Mesendoderm (in vitro differentiated cells): ENCODE results near the gene TPBGL.

Source experiments
- DNase-seq: peaks from one replicate; pipeline ENCODE4 v3.0.0; 2013
- H2AK5ac ChIP-seq: 2 replicates; pipeline ENCODE4 v1.6.1; 2013; ENCODE audit warnings: low read length, inconsistent platforms
- H2BK120ac ChIP-seq: 2 replicates; pipeline ENCODE4 v1.6.1; 2013; ENCODE audit warnings: low read depth, mild to moderate bottlenecking, low read length, moderate library complexity, mixed read lengths
- H2BK15ac ChIP-seq: replicated peaks from 2 replicates; pipeline ENCODE4 v1.6.1; 2013; ENCODE audit warnings: low read depth, mild to moderate bottlenecking, moderate library complexity
- H2BK5ac ChIP-seq: 2 replicates; pipeline ENCODE4 v1.6.1; 2013; ENCODE audit warnings: low read length, inconsistent platforms
- H3K18ac ChIP-seq: 2 replicates; pipeline ENCODE4 v1.6.1; 2013; ENCODE audit warnings: mild to moderate bottlenecking, low read length, mixed read lengths
- H3K23ac ChIP-seq: one replicate; pipeline ENCODE4 v1.6.1; 2013; ENCODE audit warnings: low read length
- H3K27ac ChIP-seq: 2 replicates; pipeline ENCODE4 v1.5.1; 2013; ENCODE audit warnings: low read depth, mild to moderate bottlenecking, inconsistent platforms, low read length, moderate library complexity
- H3K27me3 ChIP-seq: 2 replicates; pipeline ENCODE4 v1.6.1; 2013; ENCODE audit warnings: low read length, control low read depth, mild to moderate bottlenecking, inconsistent platforms; ENCODE audit not compliant: insufficient read depth, poor library complexity
- H3K36me3 ChIP-seq: 2 replicates; pipeline ENCODE4 v1.6.1; 2013; ENCODE audit warnings: low read length, inconsistent platforms; ENCODE audit not compliant: control insufficient read depth, insufficient read depth
- H3K4ac ChIP-seq: one replicate; pipeline ENCODE4 v1.6.1; 2013; ENCODE audit warnings: low read depth, mild to moderate bottlenecking, low read length, moderate library complexity
- H3K4me1 ChIP-seq: 2 replicates; pipeline ENCODE4 v1.6.1; 2013; ENCODE audit warnings: low read depth, low read length, inconsistent platforms; ENCODE audit not compliant: control insufficient read depth
- H3K4me2 ChIP-seq: 2 replicates; pipeline ENCODE4 v1.6.1; 2013; ENCODE audit warnings: low read length
- H3K4me3 ChIP-seq: 2 replicates; pipeline ENCODE4 v1.5.1; 2013; ENCODE audit warnings: mild to moderate bottlenecking, low read length
- H3K56ac ChIP-seq: one replicate; pipeline ENCODE4 v1.6.1; 2013; ENCODE audit warnings: low read length
- H3K79me1 ChIP-seq: 2 replicates; pipeline ENCODE4 v1.6.1; 2013; ENCODE audit warnings: low read length, inconsistent platforms
- H3K79me2 ChIP-seq: 2 replicates; pipeline ENCODE4 v1.6.1; 2013; ENCODE audit warnings: mild to moderate bottlenecking, low read length; ENCODE audit not compliant: control insufficient read depth, insufficient read depth
- H3K9ac ChIP-seq: 2 replicates; pipeline ENCODE4 v1.6.1; 2013; ENCODE audit warnings: low read length, inconsistent platforms
- H4K5ac ChIP-seq: one replicate; pipeline ENCODE4 v1.6.1; 2013; ENCODE audit warnings: low read length
- H4K8ac ChIP-seq: one replicate; pipeline ENCODE4 v1.6.1; 2013; ENCODE audit warnings: low read depth, mild to moderate bottlenecking, control low read depth, low read length, moderate library complexity
- WGBS: extraction: QIAGEN DNeasy Blood & Tissue Kit; methylation state at CpG from one replicate; pipeline ENCODE4 v1.1.7; 2013; ENCODE audit warnings: low lambda C conversion rate, missing lambda C conversion rate; ENCODE audit not compliant: insufficient coverage; ENCODE audit errors: extremely low coverage; 5-methylcytosine and 5-hydroxymethylcytosine counted together

The TPBGL gene

DNA sequence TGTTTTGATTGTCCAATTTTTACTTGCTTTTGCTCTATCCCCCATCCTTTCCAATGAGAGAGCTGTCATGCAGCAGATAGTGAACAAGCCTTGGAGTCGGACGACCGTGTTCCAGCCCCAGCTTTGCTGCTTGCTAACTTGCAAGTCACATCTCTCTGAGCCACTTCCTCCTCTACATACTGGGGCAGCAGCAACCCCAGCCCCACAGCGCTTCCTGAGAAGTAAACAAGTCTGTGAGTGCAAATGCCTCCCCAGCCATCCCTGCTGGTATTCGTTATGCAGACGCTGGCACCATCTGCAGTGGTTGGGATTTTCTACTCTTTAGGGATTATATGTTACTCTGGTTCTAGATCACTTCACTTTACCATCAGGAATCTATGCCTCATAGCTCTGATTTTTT is 35.0 kb downstream of the TPBGL start:
- Histone ChIP-seq H3K4ac (no peak overlapping the region), H4K8ac (no peak overlapping the region), H3K27me3 (no peaks in the 10 kb centered on the region), H3K36me3 (peaks cover 9% of the 10 kb centered on the region), H3K4me2 (no peak overlapping the region), H3K18ac (no peak overlapping the region), H2BK15ac (no peak overlapping the region), H3K27ac (no peak overlapping the region), H3K79me1 (no peaks in the 10 kb centered on the region), H3K9ac (no peak overlapping the region), H3K4me1 (no peaks in the 10 kb centered on the region), H3K79me2 (no peaks in the 10 kb centered on the region), H3K4me3 (no peak overlapping the region), H2BK120ac (no peak overlapping the region), H3K23ac (no peak overlapping the region), H4K5ac (no peak overlapping the region), H2BK5ac (no peak overlapping the region), H2AK5ac (no peak overlapping the region), H3K56ac (no peak overlapping the region)
- WGBS: no CpG with 5 or more reads among the region's 6 CpGs
- peak; percentile 48 for DNase-seq

DNA sequence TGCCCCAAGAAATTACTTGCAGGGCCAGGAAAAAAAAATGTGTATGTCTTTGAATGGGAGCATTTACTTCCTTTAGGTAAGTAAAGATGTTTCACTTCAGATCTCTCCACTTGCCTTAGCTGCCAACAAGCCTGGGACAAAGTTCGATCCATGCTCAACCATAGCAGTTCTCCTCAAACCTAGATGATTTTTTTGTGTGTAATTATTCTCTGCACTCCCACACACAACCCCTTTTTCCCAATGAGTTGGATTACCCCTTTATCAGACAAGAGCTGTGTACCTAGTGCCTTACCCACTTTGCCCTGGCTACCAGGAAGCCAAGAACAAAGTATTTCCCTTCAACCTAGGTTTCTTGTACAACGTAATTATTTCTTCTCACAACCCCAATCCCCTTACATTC is 35.6 kb downstream of the TPBGL start:
- H3K27me3 ChIP-seq: no peaks in the 10 kb centered on the region
- H3K4ac ChIP-seq: no peak overlapping the region
- H3K36me3 ChIP-seq: peaks cover 9% of the 10 kb centered on the region
- WGBS: no CpG with 5 or more reads among the region's 2 CpGs
- H3K23ac ChIP-seq: no peak overlapping the region
- H4K5ac ChIP-seq: no peak overlapping the region
- H3K4me1 ChIP-seq: no peaks in the 10 kb centered on the region
- no peak for DNase-seq
- no peak overlapping the region for H2BK5ac ChIP-seq
- H2BK120ac ChIP-seq: no peak overlapping the region
- H3K79me2 ChIP-seq: no peaks in the 10 kb centered on the region
- no peak overlapping the region for H3K9ac ChIP-seq
- no peak overlapping the region for H3K18ac ChIP-seq
- no peak overlapping the region for H3K27ac ChIP-seq
- H3K79me1 ChIP-seq: no peaks in the 10 kb centered on the region
- H3K56ac ChIP-seq: no peak overlapping the region
- no peak overlapping the region for H3K4me2 ChIP-seq
- no peak overlapping the region for H2BK15ac ChIP-seq
- H2AK5ac ChIP-seq: no peak overlapping the region
- H3K4me3 ChIP-seq: no peak overlapping the region
- H4K8ac ChIP-seq: no peak overlapping the region

DNA sequence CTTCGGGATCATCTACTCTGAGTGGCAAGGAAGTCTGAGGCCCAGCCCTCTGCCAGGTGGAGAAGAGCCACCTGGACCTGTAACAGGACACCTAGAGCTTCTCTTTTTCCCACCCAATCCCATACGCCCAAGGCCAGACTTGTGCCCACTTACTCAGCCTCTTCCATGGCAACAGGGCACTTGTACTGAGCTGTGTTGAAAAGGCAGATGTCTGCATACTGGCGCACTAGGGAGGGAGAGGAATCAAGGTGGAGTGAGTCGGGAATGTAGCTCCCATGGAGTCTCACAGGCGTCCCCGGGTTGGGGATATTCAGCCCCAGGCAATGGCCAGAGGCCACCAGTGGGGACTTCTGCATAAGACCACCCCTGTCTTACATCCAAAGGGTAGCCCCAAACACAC is 36.1 kb downstream of the TPBGL start:
- Histone ChIP-seq H3K23ac (no peak overlapping the region), H3K4me3 (no peak overlapping the region), H3K36me3 (peaks cover 9% of the 10 kb centered on the region), H3K79me2 (no peaks in the 10 kb centered on the region), H3K79me1 (no peaks in the 10 kb centered on the region), H4K8ac (no peak overlapping the region), H2AK5ac (no peak overlapping the region), H2BK15ac (no peak overlapping the region), H2BK120ac (no peak overlapping the region), H3K4me2 (no peak overlapping the region), H3K18ac (no peak overlapping the region), H3K9ac (no peak overlapping the region), H3K4me1 (no peaks in the 10 kb centered on the region), H3K27me3 (no peaks in the 10 kb centered on the region), H3K4ac (no peak overlapping the region), H2BK5ac (no peak overlapping the region), H3K56ac (no peak overlapping the region), H3K27ac (no peak overlapping the region), H4K5ac (no peak overlapping the region)
- no peak for DNase-seq
- no CpG with 5 or more reads among the region's 6 CpGs for WGBS

DNA sequence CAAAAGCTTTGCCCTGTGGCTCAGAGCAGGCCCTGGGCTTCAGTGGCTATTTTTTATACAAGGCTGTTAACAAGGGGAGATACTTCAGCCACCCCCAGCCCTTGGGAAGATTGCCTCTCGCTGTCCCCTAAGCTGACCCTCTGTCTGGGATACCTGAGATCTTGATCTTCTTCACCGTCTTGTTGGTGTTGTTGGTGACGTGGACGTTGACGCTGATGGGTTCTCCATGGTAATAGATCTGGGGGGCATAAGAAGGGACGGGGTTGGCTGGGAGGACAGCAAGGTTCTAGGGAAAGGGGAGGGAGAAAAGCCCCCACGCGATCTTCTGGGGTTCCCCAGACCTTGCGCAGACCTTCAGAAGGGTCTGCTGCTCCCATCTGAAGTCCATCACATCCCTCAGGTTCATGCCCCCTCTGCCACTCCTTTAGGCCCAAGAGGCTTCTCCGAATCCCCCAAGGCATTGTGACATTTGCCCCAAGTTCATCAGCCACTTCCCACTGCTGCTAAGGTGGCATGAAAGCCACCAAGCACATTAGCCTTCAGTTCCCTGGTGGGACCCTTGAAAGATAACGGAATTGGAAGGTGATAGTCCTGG is 36.7 kb downstream of the TPBGL start:
- H3K4me1 ChIP-seq: no peaks in the 10 kb centered on the region
- no peak overlapping the region for H3K27ac ChIP-seq
- no peaks in the 10 kb centered on the region for H3K79me1 ChIP-seq
- H4K8ac ChIP-seq: no peak overlapping the region
- H3K9ac ChIP-seq: no peak overlapping the region
- no peak overlapping the region for H4K5ac ChIP-seq
- H2AK5ac ChIP-seq: no peak overlapping the region
- H3K4me3 ChIP-seq: no peak overlapping the region
- H3K79me2 ChIP-seq: no peaks in the 10 kb centered on the region
- H3K27me3 ChIP-seq: no peaks in the 10 kb centered on the region
- no peak overlapping the region for H2BK5ac ChIP-seq
- no peak overlapping the region for H3K4ac ChIP-seq
- H3K23ac ChIP-seq: no peak overlapping the region
- H3K18ac ChIP-seq: no peak overlapping the region
- no peak for DNase-seq
- no peak overlapping the region for H3K56ac ChIP-seq
- H3K4me2 ChIP-seq: no peak overlapping the region
- no peak overlapping the region for H2BK15ac ChIP-seq
- WGBS: no CpG with 5 or more reads among the region's 11 CpGs
- peaks cover 9% of the 10 kb centered on the region for H3K36me3 ChIP-seq
- H2BK120ac ChIP-seq: no peak overlapping the region

DNA sequence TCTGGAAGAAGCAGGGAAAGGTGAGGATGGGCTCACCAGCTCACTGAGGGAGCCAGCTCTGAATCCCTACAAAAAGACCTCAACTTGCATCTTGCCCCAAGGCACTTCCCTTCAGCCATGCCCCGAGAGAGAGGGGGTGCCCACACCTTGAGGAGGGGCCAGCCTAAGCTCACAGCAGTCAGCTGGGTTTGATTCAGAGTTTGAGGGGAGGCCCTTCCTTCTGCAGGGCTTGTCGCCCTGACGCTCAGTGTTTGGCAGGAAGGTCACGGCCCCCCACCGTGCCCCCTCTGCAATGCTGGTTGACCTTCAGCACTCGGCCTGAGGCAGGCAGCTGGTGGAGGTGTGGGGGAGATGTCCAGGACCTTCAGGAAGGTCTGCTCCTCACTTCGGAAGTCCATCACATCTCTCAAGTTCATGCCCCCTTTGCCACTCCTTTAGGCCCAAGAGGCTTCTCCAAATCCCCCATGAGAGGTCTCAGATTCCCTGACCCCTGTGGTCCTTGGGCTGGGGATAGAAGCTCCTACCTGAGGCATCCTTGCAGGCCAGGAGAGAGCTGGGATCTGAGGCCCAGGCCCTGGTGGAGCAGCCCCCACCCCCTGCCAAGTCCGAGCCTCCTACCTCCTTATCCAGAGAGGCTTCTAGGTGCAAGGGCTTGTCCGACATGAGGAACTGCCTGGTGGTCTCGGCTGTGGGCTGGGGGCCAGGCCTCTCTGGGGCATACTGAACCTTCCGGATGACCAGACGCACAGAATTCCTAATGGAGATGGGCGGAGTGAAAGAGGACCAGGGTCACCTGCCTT is 37.6 kb downstream of the TPBGL start:
- WGBS: no CpG with 5 or more reads among the region's 13 CpGs

More for the DNA sequence above, 37.6 kb downstream of the TPBGL start:
- Histone ChIP-seq H3K4ac (no peak overlapping the region), H3K9ac (no peak overlapping the region), H3K4me3 (no peak overlapping the region), H4K5ac (no peak overlapping the region), H3K4me2 (no peak overlapping the region), H3K56ac (no peak overlapping the region), H2BK15ac (no peak overlapping the region), H3K23ac (no peak overlapping the region), H3K36me3 (peaks cover 7% of the 10 kb centered on the region), H3K79me2 (no peaks in the 10 kb centered on the region), H3K27me3 (no peaks in the 10 kb centered on the region), H3K4me1 (no peaks in the 10 kb centered on the region), H2BK120ac (no peak overlapping the region), H3K27ac (no peak overlapping the region), H4K8ac (no peak overlapping the region), H3K18ac (no peak overlapping the region), H2AK5ac (no peak overlapping the region), H2BK5ac (no peak overlapping the region), H3K79me1 (no peaks in the 10 kb centered on the region)
- DNase-seq: no peak
